HG03558 (cell line): ENCODE results near the gene TVP23C.

Experiments used
- ATAC-seq: cut with Tn5 transposase; IDR thresholded peaks from one replicate; pipeline ENCODE4 v1.9.1; 2021; ENCODE audit warnings: moderate number of reproducible peaks; ENCODE audit not compliant: unreplicated experiment; ENCODE audit errors: extremely low read depth

Gene TVP23C

DNA sequence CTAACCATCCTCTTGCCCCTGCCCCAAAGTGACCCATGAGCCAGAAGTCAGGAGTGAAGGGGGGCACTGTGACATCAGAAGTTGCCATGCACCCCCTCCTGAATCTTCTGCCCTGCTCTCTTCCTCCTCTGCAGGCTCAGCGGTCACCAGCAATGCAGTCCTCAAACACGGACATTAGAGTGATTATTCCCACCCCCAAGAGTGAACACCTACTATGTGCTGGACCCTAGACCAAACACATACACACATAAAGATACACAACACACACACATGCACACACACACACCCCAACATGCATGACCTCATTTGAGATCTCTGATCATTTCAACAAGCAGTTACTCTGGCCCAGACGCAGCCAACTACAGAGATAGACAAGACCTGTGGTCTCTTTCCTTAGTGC lies 95.7 kb downstream of the TVP23C start, which contains the start of gene CDRT4:
Gene CDRT4, minus strand, starts transcription at position 30 of the 400 bp plus-strand sequence. CDS start 27,383 bp downstream, outside the sequence.
- ATAC-seq, result no peak

DNA sequence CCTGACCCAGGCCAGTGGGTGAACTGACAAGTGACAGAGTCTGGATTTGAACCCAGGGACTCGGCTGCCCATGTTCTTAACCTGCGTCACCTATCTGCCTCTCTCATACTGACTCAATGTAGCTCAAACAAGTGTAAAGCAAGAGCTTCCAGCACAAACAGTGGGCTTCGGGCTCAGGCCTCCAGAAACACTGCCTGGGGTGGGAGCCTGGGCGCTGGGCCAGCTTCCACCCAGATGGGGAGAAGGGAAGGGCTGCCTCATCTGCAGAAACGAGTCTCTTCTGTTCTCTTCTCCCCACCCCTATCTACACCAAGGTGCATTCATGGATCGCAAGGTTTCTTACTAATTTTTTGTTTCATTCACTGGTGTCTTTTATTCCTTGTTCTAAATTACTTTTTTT lies 97.2 kb downstream of the TVP23C start:
- ATAC-seq, result no peak

DNA sequence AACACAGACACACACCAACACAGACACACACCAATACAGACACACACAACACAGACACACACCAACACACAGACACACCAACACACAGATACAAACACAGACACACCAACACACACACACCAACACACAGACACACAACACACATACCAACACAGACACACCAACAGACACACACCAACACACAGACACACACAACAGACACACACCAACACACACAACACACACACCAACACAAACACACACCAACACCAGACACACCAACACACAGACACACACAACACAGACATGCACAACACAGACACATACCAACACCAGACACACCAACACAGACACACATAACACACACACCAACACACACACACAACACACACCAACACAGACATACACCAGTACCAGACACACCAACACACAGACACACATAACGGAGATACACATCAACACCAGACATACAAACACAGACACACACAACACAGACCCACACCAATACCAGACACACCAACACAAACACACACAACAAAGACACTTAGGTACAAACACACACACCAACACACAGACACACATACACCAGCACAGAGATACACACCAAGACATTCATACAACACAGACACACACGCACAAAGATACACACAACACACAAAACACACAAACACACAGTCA lies 98.1 kb downstream of the TVP23C start:
- no peak for ATAC-seq

DNA sequence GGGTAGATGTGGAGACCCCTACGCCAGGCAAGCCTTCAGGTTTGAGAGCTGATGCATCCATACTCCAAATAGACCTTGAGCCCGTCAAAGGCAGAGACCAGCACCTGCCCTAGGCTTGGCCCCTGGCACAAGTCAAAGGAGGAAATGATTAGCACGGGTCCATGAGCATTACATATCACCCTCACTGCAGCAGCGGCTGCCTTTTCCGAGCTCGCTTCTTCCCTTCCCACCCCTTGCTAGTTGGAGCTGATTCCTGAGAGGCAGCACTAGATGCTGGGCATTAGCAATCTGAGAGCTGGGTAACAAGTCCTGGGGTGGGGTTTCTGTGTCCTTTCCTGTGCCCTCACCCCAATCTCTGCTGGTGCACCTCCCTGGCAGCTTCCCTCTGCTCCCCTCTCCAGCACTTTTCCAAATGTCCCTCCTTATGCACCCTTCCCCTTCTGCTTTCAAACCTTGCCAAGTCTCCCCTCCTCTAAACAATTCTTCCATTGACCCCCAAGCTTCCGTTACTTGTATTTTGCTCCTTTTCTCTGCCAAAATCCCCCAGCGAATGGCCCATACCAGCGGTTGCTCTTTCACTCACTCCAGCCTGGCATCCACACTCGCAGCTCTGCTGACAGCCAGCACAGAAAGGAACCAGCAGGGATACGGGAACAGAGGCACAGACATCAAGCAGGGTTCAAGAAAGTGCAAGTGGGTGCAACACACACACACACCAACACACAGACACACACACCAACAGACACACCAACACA lies 98.9 kb downstream of the TVP23C start:
- ATAC-seq, result no peak

DNA sequence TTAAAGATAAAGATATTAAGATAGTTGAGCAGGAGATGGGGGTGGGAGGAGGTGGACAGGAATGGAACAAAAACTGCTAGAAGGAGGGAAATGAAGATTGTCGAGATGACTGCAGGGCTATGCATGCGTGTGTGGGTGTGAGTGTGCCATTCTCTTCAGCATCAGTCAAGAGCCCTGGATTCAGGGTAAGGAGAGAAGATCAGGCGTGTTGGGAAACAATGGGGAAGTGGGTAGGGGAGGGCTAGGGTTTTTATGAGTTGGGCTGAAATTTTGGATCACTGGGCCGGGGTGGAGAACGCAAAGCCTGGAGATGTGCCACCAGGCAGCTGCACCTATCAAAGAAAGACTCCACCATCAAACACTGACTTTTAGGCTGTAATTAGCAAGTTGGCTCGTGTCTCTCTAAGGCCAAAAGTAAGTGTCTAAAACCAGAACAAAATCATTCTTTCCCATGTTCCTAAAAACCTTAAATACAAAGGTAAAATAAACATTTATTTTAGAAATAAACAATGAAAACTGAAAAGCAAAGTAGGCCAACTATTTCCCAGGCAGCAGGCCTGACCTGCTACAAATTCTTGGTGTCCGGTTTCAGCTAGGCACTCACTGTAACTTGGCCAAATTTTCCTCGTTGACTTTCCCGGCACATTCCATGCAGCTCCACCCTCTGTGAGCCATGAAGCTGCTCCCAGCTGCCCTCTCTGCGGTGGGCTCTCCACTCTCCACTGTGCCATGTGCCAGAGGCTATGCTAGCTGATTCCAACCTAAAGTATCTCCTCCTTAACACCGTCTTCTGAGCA lies 100.1 kb downstream of the TVP23C start:
- ATAC-seq, result no peak

DNA sequence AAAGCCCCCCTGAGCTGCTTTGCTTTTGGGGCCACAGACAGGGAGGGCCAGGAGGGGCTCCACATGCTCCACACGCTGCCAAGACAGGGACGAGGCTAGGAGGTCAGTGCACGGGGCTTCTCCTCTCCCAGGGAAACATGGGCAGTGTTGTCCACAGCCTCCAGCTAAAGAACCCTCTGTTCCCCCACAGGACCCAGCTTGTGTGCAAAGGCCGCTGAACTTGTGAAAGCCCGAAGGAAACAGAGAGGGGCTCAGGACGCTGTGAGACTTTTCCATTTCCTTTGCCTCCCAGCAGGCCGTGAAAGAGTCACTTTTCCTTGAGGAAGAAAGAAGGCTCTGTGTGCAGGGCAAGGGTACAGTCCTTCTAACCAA lies 105.6 kb downstream of the TVP23C start:
- no peak for ATAC-seq

DNA sequence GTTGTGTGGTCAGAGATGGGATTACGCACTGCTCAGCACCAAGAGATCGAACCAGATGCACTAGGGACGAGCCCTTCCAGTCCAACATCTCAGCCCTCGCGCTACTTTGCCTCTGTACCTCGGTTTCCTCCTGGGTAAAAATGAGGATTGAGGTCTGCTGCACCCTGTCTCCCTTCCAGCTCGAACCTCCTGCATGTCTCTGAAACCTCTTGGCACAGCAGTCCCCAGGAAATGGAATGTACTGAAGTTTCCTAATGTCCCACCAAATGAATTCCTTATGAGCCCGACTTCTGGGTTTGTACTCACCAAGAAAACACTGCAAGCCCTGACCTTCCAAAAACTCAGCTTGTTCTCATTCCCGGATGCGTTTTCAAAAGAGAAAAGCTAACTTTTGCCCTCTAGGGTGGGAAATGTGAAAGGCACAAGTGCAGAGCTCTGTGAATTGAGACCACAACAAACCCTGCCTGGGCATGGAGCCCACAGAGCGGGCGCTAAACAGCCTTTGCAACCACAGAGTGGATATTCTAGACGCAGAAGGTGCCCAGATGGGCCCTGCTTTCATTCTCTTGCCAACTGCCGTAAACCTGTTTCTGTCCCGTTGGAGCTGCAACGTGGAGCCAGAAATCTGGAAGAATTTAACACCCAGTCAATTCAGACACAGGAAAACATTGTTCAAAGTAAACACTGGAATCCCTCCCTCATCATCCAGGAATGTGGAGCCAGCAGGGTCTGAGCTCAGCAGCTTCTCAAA lies 106.1 kb downstream of the TVP23C start:
- no peak for ATAC-seq

DNA sequence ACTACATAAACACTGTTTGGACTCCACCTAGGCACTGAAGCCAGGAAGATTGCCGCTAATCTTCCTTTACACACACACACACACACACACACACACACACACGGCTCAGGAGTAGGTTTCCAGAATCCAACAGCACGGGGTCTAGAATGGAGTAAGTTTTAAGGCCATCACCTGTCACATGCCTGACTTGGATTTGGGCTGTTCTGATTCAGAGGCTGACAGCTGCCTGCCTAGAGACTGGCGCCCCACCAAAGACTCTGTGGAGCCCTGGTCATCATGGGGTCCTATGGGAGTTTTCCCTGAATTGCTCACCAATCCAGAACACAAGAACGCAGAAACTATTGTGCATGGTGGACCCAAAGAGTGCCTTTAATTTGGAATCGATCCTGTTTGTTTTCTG lies 106.8 kb downstream of the TVP23C start:
- no peak for ATAC-seq

DNA sequence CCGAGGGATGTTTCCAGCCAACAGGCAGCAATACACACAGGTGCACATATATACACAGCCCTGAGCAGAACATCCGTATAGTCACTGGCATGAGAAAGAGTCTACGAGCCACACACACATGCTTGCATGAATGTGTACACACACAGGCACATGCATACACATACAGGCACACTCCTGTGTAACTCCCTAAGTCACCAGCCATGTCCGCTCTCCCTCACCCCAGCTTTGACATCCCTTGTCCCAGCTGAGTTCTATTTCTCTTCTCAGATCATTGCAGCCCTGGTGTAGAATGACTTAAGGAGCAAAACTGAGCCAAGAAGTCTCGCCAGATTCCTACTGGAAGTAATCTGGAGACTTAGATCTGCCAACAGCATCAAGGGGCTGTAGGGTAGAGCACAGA lies 108.9 kb downstream of the TVP23C start:
- ATAC-seq, result no peak

DNA sequence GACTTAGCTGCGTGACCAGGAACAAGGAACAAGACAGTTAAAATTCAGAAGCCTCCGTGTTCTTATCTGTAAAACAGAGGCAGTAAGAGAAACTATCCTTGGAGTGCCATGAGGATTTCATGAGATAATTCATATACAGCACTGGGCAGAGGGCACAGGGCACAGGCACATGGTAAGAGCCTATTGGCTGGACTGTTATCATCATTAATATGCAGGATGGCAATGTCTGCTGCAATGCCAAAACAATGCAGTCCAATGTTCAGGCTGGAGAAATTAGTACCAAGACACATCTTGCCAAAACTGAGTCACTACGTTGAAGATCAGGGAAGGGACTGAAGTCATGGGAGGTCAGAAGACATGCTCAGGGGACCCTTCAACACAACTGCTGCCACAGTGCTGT lies 109.5 kb downstream of the TVP23C start:
- ATAC-seq, result no peak

DNA sequence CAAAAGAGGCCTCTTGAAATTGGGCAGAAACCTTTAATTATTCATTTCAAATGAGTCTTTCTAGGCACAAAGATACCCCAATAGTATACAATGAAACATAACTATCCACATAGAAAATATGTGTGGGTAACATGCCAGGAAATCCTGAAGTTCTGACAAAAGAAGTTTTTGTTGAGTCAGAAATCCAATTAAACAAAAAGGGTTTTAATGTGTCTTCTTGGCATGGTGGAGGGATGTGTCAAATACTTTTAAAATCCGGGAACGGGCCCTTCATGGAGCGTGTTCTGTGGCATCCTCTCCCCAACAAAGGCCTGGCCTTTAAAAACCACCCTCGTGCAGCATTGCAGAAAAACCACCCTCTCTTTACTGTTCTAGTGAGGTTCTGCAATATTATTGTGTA lies 110.0 kb downstream of the TVP23C start:
- ATAC-seq, result no peak

DNA sequence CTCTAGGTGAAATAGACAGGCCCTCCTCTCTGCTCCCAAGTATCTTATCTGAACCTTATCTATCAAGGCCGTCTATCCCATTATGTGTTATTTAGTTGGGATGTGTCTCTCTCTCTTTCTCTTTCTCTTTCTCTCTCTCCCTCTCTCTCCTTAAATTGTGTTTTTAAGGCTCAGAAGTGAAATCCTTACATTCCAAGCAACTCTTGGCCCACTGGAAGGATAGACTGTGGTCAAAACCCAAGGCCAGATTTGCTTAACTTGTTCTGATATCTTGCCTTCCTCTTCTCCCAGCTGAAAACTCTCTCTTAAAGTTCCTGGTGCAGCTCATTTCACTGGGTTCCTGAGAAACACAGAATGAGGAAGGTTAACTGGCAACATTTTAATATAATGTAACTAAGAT lies 110.5 kb downstream of the TVP23C start:
- no peak for ATAC-seq
